Panc1 (cell line): ENCODE data around the gene PPP4R1.

Source experiments
- CTCF ChIP-seq: fragments of 450-650 bp; IDR thresholded peaks from 2 replicates; pipeline ENCODE4 v1.5.1; 2017; ENCODE audit warnings: mild to moderate bottlenecking
- POLR2AphosphoS5 ChIP-seq: IDR thresholded peaks from 2 replicates; pipeline ENCODE4 v1.6.1; 2012; ENCODE audit warnings: mild to moderate bottlenecking, low read depth, low read length, moderate library complexity
- REST ChIP-seq, 2 experiments: IDR thresholded peaks; 2 replicates each; pipeline ENCODE4 v1.6.1; 2011 to 2012; ENCODE audit warnings: low read depth in 2 of 2, control low read depth in 1 of 2, low read length in 1 of 2, mild to moderate bottlenecking in 1 of 2, moderate library complexity in 1 of 2; ENCODE audit not compliant: insufficient read depth in 1 of 2

GRCh38 chr18:9599328-9599727, 15.0 kb downstream of the PPP4R1 start:
- TF ChIP-seq CTCF (no peak), REST (IDR thresholded peaks at IDR 0.05; ENCODE audit: insufficient read depth in 1 of 2, low read depth in 2 of 2, low read length in 1 of 2) (no peak), POLR2AphosphoS5 (no peak)
